MM.1S (cell line): ENCODE measurements around the gene CENPL.

ENCODE experiments used
- CTCF ChIP-seq: fragments of 300-600 bp; sonication (generic); IDR thresholded peaks from 2 replicates; pipeline ENCODE4 v1.5.1; 2016; ENCODE audit warnings: antibody characterized with exemption, low read length, mixed read lengths
- EZH2 ChIP-seq: fragments of 300-600 bp; sonication (generic); optimal IDR thresholded peaks from 2 replicates; pipeline ENCODE3; 2017; ENCODE audit warnings: low read depth, mild to moderate bottlenecking, antibody characterized with exemption, low read length, mixed read lengths

- no peak for TF ChIP-seq CTCF
- TF ChIP-seq EZH2 = no peak
Measured at GRCh38 chr1:173864179-173864867, 39.6 kb upstream of the CENPL start.
